Hematopoietic multipotent progenitor cell (in vitro differentiated cells): ENCODE results near the gene NLGN1. TPM values are rescaled to one million over a fixed set of nuclear protein-coding genes. Genes with fewer than 3 reads are reported as not detected.
A peak's percentile ranks its signal among the peaks of the same experiment; 100 is the strongest.

Experiments used
- DNase-seq, 3 donors: peaks; one replicate each; pipeline ENCODE4 v3.0.0-alpha.2; 2011 to 2015; ENCODE audit warnings: low read depth in 2 of 3, low spot score in 2 of 3
- total RNA-seq: library from RNA; depleted of rRNA; stranded (reverse); fragments of >200 nt; gene quantifications from one replicate; pipeline ENCODE4 v1.2.3, GENCODE V29; 2012

The NLGN1 gene
- total RNA-seq, 1 donor: 2.2 TPM

DNA sequence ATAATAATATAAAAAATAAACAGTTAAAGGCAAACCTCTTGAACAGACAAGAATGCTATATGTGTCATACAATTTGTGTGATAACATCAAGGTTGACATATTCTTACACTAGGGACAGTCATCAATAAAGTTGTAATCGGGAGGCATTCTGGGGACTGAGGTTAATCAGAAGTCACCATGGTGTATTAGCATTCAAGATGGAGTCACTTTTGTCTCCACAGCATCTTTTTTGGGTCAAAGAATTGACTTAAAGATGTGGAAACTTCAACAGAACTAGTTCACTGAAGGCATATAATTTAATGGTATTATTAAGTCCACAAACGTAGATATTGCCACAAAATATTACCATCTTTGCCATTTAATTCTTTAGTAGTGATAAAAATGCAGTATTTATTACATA, 836.0 kb downstream of the NLGN1 start:
- no peak for DNase-seq

- no peak for DNase-seq
Observed at GRCh38 chr3:174242311-174243041, 844.9 kb downstream of the NLGN1 start.

GRCh38 chr3:174243171-174243570, 845.6 kb downstream of the NLGN1 start:
- DNase-seq: no peak

GRCh38 chr3:174247687-174248152, 850.2 kb downstream of the NLGN1 start:
- DNase-seq: no peak

GRCh38 chr3:174251681-174252080, 854.1 kb downstream of the NLGN1 start:
- no peak for DNase-seq

DNA sequence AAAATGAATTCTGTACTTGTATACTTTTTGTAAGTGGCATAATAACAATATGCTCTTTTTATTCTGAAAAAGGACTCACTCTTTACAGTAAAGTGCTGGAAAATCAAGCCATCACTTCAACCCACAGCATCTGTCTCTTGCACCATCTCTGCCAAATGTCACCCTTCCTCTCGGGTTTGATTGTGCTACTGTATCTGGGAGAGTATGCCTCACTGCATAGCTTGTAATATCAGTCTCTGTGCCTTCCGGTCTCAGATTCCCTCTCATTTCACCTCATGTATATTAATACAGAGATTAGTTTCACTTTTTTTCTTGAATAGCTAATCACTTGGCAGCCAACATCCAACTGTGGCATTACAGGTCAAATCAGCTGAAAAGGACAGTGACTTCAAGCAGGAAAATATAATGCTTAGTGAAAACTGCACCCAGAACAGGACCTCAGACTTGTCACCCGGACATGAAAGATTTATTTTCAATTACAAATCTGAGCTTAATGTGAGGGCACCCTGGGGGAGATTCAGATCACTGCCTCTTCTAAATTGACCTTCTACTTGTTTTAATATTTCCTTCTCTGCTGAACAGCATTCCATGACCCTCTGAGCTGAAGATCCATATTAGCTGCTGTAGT, 855.8 kb downstream of the NLGN1 start:
- DNase-seq: no peak

DNA sequence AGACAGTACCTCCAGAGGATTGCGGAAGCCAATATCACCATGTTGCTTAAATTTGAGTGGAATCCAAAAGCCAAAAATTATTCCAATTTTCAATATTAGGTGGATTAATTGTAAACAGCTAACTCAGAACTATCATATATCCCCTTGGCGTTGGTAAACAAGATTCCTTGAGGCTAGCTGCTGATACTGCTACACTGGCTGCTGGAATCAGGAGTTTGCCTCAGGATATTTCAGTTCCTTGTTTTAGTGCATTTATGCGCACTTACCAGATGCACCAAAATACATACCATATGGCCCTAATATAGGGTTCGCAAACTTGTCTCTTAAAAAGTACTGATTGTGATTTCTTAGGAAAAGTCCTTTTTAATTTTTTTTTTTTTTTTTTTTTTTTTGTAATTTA, 856.4 kb downstream of the NLGN1 start:
- DNase-seq: no peak

GRCh38 chr3:174255454-174255853, 857.9 kb downstream of the NLGN1 start:
- no peak for DNase-seq

- DNase-seq: no peak
Observed at GRCh38 chr3:174266476-174266875, 868.9 kb downstream of the NLGN1 start.

GRCh38 chr3:174268061-174268460, 870.5 kb downstream of the NLGN1 start:
- no peak for DNase-seq

DNA sequence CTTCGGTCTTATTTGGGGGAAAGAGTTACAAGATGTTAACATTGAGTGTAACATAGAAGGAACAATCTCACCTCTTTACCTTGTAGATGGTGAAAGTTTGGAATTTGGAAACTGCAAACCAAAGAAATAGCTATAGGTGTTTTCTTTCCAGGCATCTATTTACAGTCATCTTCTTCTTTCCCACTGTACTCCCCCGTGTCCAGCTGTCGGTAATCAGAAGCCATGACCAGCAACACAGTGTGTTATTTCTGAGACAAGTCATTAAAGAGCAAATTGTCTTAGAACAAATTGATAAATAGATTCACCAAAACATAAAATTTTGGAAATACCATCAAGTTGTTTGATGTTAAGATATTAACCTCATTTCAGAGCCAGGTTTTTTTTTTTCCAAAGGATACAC, 871.0 kb downstream of the NLGN1 start:
- no peak for DNase-seq

GRCh38 chr3:174270841-174271240, 873.3 kb downstream of the NLGN1 start:
- DNase-seq: peak in 1 of 3 donors; percentile 10

- DNase-seq: no peak
Observed at GRCh38 chr3:174275336-174275735, 877.8 kb downstream of the NLGN1 start.

DNA sequence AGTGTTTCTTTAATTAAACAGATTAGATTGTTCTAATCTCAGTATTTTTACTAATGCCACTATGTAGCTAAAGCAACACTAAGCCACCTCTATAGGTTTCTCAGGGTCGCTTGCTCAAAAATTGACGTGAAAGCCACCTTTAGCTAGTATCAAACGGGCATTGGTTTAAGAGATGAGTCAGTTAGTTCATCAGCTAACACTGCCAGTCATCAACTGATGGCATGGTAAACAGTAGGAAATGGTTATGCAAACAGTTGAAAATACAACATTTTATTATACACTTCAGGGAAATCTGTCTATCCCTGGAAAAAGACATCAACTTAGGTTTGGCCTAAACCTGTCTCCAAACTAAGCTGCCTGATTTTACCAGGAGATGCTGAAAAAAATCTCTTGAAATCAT, 879.3 kb downstream of the NLGN1 start:
- no peak for DNase-seq

DNA sequence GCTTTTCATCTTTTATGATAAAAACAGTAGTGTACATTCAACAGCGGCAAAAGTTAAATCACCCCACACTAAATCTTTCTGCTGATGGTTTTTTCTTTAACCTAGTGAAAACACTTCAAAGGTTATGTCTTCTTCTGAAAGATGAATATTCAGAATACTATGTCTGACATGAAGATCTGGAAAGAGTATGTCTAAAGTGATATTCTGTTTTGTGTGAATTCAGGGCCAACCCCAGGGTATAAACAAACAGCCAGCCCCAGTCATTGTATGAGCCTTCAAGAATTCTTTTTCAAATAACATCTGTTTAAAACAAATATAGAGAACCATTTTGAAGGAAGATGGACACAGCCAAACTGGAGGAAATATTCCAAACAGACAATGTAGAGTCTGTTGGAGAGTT, 880.5 kb downstream of the NLGN1 start:
- DNase-seq: no peak

- no peak for DNase-seq
Observed at GRCh38 chr3:174280186-174280585, 882.6 kb downstream of the NLGN1 start.

- DNase-seq: no peak
Observed at GRCh38 chr3:174285242-174285864, 887.8 kb downstream of the NLGN1 start.

- DNase-seq: no peak
Observed at GRCh38 chr3:174287705-174288104, 890.2 kb downstream of the NLGN1 start.

- DNase-seq: no peak
Observed at GRCh38 chr3:174294616-174295015, 897.1 kb downstream of the NLGN1 start.

- no peak for DNase-seq
Observed at GRCh38 chr3:174295306-174296092, 898.0 kb downstream of the NLGN1 start.

DNA sequence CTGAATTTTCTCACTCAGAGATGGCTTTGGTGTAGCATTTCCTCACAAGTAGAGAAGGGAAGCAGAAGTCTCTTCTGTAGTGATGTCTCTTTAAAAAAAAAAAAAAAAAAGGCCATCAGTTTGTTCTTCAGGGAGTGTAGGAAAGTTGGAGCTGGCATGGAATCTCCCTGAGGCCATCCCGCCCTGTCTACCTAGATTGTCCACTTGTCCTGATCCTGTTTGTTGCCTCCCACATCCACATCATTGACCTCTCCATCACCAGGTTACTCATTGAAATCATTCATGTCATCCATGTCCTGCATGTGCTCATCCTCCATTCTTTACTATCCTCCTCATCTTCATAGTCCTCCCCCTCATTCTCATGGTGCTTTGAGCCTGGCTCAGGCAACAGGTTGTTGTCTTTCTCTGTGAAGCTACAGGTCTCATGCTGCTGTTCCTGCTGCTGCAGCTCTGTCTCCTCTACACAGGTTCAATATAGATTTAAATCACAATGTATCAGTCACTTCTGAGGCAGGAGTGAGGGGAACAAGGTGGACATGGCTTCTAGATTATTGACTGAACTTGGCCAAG, 905.3 kb downstream of the NLGN1 start:
- no peak for DNase-seq
